Measurements from ENCODE around the gene TUBA4B.

The TUBA4B gene

GRCh38 chr2:219252900-219253752 is at the start of gene TUBA4B:
TSS of gene TUBA4B (plus strand) at chr2:219253243. CDS start at chr2:219253408, 165 bp downstream.
- DNase-seq = peak; percentile 64 to 69

DNA sequence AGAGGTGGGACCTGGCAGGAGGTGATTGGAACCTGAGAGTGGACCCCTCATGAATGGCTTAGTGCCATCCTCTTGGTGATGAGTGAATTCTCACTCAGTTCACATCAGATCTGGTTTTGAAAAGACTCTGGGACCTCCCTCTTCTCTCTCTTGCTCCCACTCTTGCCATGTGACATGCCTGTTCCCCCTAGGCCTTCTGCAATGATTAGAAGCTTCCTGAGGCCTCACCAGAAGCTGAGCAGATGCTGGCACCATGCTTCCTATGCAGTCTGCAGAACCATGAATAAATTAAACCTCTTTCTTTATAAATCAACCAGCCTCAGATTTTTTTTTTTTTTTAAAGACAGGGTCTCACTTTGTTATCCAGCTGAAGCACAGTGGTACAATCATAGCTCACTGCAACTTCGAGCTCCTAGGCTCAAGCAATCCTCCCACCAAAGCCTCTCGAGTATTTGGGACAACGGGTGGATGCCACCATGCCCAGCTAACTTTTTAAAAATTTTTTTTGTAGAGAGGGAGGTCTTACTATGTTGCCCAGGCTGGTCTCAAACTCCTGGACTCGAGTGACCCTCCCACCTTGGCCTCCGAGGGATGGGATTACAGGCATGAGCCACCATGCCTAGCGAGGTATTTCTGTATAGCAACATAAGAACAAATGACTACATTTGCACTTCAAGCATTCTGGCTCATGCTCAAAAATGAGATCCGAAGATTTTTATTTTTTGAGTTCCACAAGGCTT is 48.4 kb upstream of the TUBA4B start:
- DNase-seq = no peak

GRCh38 chr2:219205165-219205538 is 47.9 kb upstream of the TUBA4B start:
- no peak for DNase-seq

GRCh38 chr2:219205981-219206327 is 47.1 kb upstream of the TUBA4B start:
- no peak for DNase-seq

- peak; percentile 93 to 94 for DNase-seq
Measured at GRCh38 chr2:219206328-219207133, 46.5 kb upstream of the TUBA4B start, which contains the start of gene ZFAND2B. TSS of gene ZFAND2B (plus strand) at chr2:219206782. CDS start at chr2:219206988, 206 bp downstream.

- no peak for DNase-seq
Measured at GRCh38 chr2:219207134-219207883, 45.7 kb upstream of the TUBA4B start.

DNA sequence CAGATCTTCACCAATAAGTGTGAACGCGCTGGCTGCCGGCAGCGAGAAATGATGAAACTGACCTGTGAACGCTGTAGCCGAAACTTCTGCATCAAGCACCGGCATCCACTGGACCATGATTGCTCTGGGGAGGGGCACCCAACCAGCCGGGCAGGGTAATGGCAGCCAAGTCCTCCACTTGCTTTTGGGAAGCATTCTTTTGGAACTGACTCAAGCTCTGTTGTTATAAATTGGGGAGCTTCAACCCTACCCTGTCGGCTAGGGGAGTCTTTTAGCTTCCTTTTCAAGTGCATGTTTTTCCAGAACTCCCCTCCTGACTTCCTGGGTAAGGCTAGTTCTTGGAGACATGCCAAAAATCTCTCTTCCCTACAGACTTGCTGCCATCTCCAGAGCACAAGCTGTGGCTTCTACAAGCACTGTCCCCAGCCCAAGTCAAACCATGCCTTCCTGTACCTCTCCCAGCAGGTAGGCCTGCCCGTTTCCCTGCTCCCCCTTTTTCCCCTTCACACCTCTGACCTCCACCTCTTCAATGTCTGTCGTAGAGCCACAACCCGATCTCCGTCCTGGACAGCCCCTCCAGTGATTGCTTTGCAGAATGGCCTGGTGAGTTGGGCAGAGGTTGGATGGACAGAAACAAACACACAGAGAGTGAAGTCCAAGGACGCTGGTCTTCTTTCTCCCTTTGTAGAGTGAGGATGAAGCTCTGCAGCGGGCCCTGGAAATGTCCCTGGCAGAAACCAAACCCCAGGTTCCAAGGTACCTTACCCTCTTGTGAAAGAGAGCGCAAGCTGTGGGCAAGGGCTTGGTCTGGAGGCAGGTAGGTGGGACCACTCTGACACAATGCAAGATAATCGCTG is 44.9 kb upstream of the TUBA4B start:
- DNase-seq = no peak

DNA sequence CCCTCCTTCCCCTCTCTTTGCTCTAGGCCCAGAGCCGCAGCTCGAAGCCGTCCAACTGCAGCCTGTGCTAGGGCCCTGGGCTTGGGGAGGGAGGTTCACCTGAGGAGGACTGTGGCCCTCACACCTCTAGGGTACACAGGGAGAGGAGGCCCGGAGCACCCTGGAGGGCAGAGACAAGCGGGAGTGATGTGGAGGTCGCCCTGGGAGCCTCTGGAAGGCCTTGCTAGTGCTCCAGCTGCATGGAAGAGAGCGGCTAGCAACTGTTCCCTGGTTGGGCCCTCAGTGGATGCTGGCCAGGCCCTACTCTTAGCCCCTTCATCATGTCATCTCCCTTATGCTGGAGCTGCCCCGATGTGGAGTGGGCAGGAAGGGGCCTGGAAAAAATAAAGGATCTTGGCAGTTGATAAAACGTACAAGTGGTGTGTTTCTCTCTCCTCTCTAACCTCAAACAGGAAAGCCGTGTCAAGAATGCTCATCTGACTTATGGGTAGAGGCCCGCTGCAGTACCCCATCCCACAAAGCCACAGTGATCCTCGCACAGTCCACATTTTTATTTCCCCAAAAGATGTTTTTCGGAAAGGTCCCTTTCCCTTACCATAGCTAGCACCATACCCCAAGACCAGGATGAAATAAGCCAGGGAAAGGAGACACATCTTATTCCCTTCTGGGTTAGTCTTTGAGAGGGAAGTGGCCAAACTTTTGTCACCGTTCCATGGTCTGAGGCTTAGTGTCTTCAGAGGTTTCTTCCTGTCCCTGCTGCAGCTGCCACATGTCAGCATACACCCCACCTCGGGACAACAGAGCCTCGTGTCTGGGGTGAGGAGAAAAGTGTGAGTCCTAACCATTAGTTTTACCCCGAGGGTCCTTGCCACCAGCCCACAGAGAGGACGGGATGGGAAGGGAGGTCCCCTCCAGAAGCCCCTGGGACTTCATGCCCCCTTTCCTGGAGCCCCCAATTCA is 43.5 kb upstream of the TUBA4B start:
- no peak for DNase-seq

GRCh38 chr2:219210196-219210885 is 42.7 kb upstream of the TUBA4B start:
- no peak for DNase-seq

- DNase-seq = no peak
Measured at GRCh38 chr2:219210886-219211362, 42.1 kb upstream of the TUBA4B start.

DNA sequence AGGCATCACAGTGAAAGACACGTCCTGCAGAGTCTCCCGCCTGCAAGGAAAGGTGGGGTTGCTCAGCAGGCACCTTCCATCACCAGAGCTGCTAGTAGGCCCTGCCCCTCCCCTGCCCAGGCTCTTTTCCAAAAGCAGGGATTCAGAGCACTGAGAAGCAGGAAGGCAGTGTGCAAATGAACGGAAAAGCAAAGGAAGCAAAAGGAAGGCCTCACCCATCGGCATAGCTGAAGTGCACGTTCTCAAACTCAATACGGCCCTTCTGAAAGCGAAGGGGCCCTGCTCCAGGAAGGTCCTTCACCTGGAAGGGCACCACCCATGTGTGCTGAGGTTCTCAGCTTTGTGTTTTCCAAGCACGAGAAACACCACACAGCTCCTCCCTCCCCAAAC is 40.0 kb upstream of the TUBA4B start:
- no peak for DNase-seq

DNA sequence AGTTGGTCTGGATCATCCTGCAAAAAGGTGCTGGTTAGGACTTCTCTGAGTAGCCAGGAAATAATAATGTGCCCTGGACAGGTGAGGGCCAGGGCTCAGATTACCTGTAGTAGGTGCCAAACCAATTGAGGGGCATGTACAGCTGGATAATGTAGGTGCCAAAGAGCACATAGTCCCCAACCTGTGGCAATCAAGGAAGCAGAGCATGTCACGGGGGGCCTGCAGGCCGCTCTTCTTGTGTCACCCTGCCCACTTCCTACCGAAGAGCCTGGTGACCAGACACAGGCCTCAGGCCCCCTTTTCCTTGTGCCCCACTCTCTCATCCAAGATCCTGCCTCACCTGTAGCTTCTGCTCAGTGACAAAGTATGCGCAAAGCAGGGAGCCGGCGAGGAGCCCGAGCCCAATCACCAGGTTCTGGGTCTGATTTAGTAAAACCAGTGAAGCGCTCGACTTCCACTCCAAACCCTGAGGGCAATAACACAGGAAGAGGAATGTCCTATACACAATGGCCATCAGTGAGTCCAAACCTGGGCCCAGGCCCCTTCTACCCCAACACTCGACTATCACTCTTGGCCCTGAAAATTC is 39.5 kb upstream of the TUBA4B start:
- DNase-seq = no peak

GRCh38 chr2:219214141-219214540 is 38.9 kb upstream of the TUBA4B start:
- DNase-seq = no peak

- DNase-seq = no peak
Measured at GRCh38 chr2:219214786-219215185, 38.3 kb upstream of the TUBA4B start.

GRCh38 chr2:219215871-219216534 is 37.0 kb upstream of the TUBA4B start:
- no peak for DNase-seq

GRCh38 chr2:219216535-219216915 is 36.5 kb upstream of the TUBA4B start:
- DNase-seq = no peak

DNA sequence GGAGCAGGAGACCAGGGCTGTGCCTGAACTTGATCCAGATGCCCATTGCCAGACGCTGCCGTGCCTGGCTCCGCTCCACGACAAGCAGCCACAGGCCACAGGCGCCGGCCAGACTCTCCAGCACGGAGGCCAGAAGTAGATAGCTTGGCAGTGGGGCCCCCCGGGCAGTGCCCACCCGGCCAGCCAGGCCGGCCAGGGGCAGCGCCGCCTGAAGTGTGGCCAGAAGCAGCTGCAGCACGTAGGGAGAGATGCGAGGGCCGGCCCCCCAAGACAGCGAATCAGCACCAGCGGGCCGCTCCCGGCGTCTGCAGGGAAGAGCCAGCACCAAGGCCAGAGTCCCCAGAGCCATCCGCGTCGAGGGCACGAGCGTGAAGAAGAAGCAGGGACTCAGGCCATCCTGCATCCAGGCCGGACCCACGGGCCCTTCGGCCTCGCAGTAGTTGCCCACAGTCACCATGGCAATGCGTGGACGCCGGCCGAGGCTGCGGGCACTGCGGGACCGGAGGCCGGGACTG is 34.8 kb upstream of the TUBA4B start:
- peak; percentile 36 to 49 for DNase-seq
